Activated CD8-positive, alpha-beta T cell treated with anti-CD3 and anti-CD28 coated beads for 36 hours (primary cell): ENCODE data around the gene BMP6. TPM values are rescaled to one million over a fixed set of nuclear protein-coding genes. Genes with fewer than 3 reads are reported as not detected.

Source experiments
- ATAC-seq: fragments of 200-7000 bp; cut with Tn5 transposase; one replicate; pipeline ENCODE4 v1.10.0; 2021; ENCODE audit warnings: mild to moderate bottlenecking, moderate library complexity
- CTCF ChIA-PET: fragments of 350-600 bp; sonication (Branson Sonifier 250); formaldehyde crosslinking; loops from one replicate; lab custom pipeline; 2021; ENCODE audit warnings: antibody characterized with exemption; lab: Charles Lee
- POLR2A ChIA-PET: fragments of 350-600 bp; sonication (Branson Sonifier 250); formaldehyde crosslinking; loops from one replicate; lab custom pipeline; 2021; ENCODE audit warnings: antibody characterized with exemption; lab: Charles Lee
- DNase-seq: peaks from one replicate; pipeline ENCODE4 v3.0.0-alpha.2; 2020
- H3K27ac Mint-ChIP-seq: one replicate; pipeline ENCODE4 v1.8.0; 2021; ENCODE audit warnings: mild to moderate bottlenecking, mixed read lengths
- H3K27me3 Mint-ChIP-seq: one replicate; pipeline ENCODE4 v1.8.0; 2021; ENCODE audit warnings: mixed read lengths
- H3K36me3 Mint-ChIP-seq: one replicate; pipeline ENCODE4 v1.8.0; 2021; ENCODE audit warnings: low read depth, mixed read lengths
- H3K4me1 Mint-ChIP-seq: one replicate; pipeline ENCODE4 v1.8.0; 2021; ENCODE audit warnings: low read depth, mixed read lengths
- H3K4me3 Mint-ChIP-seq: one replicate; pipeline ENCODE4 v1.8.0; 2021; ENCODE audit warnings: mild to moderate bottlenecking, moderate library complexity, mixed read lengths
- H3K9me3 Mint-ChIP-seq: one replicate; pipeline ENCODE4 v1.8.0; 2021; ENCODE audit warnings: mixed read lengths
- CTCF ChIP-seq: fragments of 200-600 bp; IDR thresholded peaks from one replicate; pipeline ENCODE4 v1.8.0; 2022; ENCODE audit warnings: antibody characterized with exemption, mild to moderate bottlenecking
- intact Hi-C: fragments of 100-400 bp; cut with micrococcal nuclease; formaldehyde crosslinking; loops from one replicate; pipeline ENCODE4 v1.10.0; 2022
- total RNA-seq, 2 experiments: library from RNA; stranded (reverse); gene quantifications; one replicate each; pipeline ENCODE4 v1.2.3, GENCODE V29; 2021

BMP6 gene
- total RNA-seq, 2 experiments from 2014 or later, result 0.09 to 0.18 TPM

DNA sequence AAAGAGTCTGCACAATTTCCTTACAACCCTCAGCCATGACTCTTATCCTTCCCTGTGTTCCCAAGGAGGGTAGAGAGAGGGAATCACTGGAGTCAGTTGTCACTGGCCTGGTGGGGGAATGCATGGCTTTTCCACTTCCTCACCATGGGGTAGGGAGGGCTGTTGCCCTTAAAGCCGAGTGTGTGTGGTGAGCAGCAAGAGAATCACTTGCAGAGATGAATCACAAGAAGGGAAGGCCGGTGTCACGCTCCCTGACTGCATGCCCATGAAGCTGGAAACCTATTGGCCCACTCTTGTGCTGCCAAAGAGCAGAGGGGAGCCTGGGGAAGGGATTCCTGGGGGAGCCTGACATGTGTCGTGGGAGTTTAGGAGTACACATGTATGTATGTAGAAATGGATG lies 18.1 kb upstream of the BMP6 start:
- POLR2A ChIA-PET, result no interaction called here
- Mint-ChIP-seq H3K27ac (no peak overlapping the region), H3K4me3 (no peak overlapping the region), H3K9me3 (no peaks in the 10 kb centered on the region), H3K27me3 (peaks cover 14% of the 10 kb centered on the region), H3K36me3 (no peaks in the 10 kb centered on the region), H3K4me1 (no peaks in the 10 kb centered on the region)
- TF ChIP-seq CTCF, result no peak
- no peak for DNase-seq
- intact Hi-C loops, result no loop called here
- no peak for ATAC-seq
- CTCF ChIA-PET, result no interaction called here

GRCh38 chr6:7719364-7719850 lies 6.5 kb upstream of the BMP6 start:
- Mint-ChIP-seq H3K27ac (no peak overlapping the region), H3K4me3 (no peak overlapping the region), H3K36me3 (no peaks in the 10 kb centered on the region), H3K4me1 (peaks cover 2% of the 10 kb centered on the region), H3K9me3 (peaks cover 8% of the 10 kb centered on the region), H3K27me3 (peaks cover 40% of the 10 kb centered on the region)
- ATAC-seq, result no peak
- DNase-seq, result no peak
- ChIA-PET CTCF (no interaction called here), POLR2A (no interaction called here)
- intact Hi-C loops, result no loop called here
- no peak for TF ChIP-seq CTCF

GRCh38 chr6:7720346-7720745 lies 5.6 kb upstream of the BMP6 start:
- DNase-seq (no peak), ATAC-seq (no peak)
- CTCF ChIA-PET, result no interaction called here
- POLR2A ChIA-PET, result no interaction called here
- Mint-ChIP-seq H3K4me1 (peaks cover 2% of the 10 kb centered on the region), H3K27ac (no peak overlapping the region), H3K27me3 (peaks cover 46% of the 10 kb centered on the region), H3K9me3 (peaks cover 8% of the 10 kb centered on the region), H3K4me3 (no peak overlapping the region), H3K36me3 (no peaks in the 10 kb centered on the region)
- TF ChIP-seq CTCF, result no peak
- intact Hi-C loops, result loop anchor here (5.0 to 10.0 kb wide), 2 partner anchors 334 to 502 kb away; no protein-coding TSS in a partner anchor

GRCh38 chr6:7721649-7722048 lies 4.2 kb upstream of the BMP6 start:
- CTCF ChIA-PET, result interaction anchor here (0.8 to 4.0 kb wide), 6 partner anchors 10 to 497 kb away, joined by 3 to 33 read pairs (median 10); no protein-coding TSS in a partner anchor
- POLR2A ChIA-PET, result interaction anchor here (0.5 to 1.7 kb wide), 3 partner anchors 65 to 187 kb away, joined by 3 to 4 read pairs (median 4); no protein-coding TSS in a partner anchor

More at GRCh38 chr6:7721649-7722048, 4.2 kb upstream of the BMP6 start:
- Mint-ChIP-seq H3K4me3 (no peak overlapping the region), H3K27me3 (peaks cover 51% of the 10 kb centered on the region), H3K36me3 (no peaks in the 10 kb centered on the region), H3K4me1 (peaks cover 2% of the 10 kb centered on the region), H3K9me3 (peaks cover 2% of the 10 kb centered on the region), H3K27ac (no peak overlapping the region)
- TF ChIP-seq CTCF, result peak; percentile 51
- ATAC-seq (no peak), DNase-seq (no peak)
- intact Hi-C loops, result loop anchor here (2.0 to 10.0 kb wide), 3 partner anchors 285 to 501 kb away; no protein-coding TSS in a partner anchor
